HT1080 (cell line): ENCODE data around the gene WDR26. TPM values are rescaled to one million over a fixed set of nuclear protein-coding genes. Genes with fewer than 3 reads are reported as not detected.
"Not testable (repeated sequence)": the region's sequence is repeated elsewhere in the genome, so short reads cannot be mapped to it uniquely, and the experiment has no call there.

Experiments
- DNase-seq: peaks from one replicate; pipeline ENCODE4 v3.0.0-alpha.2; 2015; ENCODE audit warnings: low read depth
- small RNA-seq: library from RNA; depleted of rRNA; stranded (forward); fragments of <200 nt; gene quantifications from one replicate; pipeline ENCODE3, GENCODE V24; 2014
- total RNA-seq: library from RNA; depleted of rRNA; stranded (reverse); fragments of >200 nt; shearing (Covaris generic); gene quantifications from 2 replicates; pipeline ENCODE4 v1.2.3, GENCODE V29; 2014; rRNA removed

The WDR26 gene
- total RNA-seq, 1 experiment from 2014 or later, result 27.4 TPM

DNA sequence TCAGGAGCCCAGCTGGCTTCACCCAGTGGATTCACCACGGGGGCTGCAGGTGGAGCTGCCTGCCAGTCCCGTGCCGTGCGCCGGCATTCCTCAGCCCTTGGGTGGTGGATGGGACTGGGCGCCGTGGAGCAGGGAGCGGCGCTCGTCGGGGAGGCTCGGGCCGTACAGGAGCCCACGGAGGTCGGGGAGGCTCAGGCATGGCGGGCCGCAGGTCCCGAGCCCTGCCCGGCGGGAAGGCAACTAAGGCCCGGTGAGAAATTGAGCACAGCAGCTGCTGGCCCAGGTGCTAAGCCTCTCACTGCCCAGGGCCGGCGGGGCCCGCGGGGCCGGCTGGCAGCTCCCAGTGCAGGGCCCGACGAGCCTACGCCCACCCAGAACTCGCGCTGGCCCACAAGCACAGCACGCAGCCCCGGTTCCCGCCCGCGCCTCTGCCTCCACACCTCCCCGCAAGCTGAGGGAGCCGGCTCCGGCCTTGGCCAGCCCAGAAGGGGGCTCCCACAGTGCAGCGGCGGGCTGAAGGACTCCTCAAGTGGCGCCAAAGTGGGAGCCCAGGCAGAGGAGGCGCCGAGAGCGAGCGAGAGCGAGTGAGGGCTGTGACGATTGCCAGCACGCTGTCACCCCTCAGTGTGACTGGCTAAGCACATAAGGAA lies 82.0 kb downstream of the WDR26 start:
- DNase-seq, result not testable (repeated sequence)

DNA sequence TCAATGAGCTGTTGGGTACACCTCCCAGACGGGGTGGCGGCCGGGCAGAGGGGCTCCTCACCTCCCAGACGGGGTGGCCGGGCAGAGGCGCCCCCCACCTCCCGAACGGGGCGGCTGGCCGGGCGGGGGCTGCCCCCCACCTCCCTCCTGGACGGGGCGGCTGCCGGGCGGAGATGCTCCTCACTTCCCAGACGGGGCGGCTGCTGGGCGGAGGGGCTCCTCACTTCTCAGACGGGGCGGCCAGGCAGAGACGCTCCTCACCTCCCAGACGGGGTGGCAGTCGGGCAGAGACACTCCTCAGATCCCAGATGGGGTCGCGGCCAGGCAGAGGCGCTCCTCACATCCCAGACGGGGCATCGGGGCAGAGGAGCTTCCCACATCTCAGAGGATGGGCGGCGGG lies 84.9 kb downstream of the WDR26 start:
- DNase-seq, result not testable (repeated sequence)

DNA sequence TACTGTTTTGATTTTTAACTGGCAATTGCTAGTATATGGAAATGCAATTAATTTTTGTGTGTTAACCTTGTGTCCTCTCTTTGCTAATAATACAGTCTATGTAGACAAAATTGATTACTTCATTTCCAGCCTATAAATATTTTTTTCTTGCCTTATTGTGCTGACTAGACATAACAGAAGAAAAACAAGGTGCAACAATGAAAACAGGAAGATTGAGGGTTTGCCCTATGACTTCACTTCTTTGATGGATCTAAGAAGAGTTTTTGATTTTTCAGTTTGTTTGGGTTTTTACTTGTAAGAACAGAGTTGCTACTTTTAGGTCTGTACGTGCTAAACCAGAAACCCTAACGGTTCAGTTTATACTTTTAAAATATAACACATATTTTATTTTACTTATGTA lies 86.5 kb downstream of the WDR26 start:
- no peak for DNase-seq

DNA sequence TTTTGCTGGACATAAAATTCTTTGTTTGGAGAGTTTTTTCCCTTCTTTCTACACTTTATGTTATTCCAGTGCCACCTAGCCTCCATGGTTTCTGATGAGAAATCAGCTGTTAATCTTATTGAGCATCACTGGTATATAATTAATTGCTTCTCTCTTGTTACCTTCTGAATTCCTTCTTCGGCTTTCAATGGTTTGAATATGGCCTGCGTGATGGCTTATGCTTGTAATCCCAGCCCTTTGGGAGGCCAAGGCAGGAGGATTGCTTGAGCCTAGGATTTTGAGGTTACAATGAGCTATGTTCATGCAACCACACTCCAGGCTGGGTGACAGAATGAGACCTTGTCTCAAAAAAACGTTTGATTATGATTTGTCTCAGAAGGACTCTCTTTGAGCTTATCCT lies 90.9 kb downstream of the WDR26 start:
- DNase-seq, result no peak

DNA sequence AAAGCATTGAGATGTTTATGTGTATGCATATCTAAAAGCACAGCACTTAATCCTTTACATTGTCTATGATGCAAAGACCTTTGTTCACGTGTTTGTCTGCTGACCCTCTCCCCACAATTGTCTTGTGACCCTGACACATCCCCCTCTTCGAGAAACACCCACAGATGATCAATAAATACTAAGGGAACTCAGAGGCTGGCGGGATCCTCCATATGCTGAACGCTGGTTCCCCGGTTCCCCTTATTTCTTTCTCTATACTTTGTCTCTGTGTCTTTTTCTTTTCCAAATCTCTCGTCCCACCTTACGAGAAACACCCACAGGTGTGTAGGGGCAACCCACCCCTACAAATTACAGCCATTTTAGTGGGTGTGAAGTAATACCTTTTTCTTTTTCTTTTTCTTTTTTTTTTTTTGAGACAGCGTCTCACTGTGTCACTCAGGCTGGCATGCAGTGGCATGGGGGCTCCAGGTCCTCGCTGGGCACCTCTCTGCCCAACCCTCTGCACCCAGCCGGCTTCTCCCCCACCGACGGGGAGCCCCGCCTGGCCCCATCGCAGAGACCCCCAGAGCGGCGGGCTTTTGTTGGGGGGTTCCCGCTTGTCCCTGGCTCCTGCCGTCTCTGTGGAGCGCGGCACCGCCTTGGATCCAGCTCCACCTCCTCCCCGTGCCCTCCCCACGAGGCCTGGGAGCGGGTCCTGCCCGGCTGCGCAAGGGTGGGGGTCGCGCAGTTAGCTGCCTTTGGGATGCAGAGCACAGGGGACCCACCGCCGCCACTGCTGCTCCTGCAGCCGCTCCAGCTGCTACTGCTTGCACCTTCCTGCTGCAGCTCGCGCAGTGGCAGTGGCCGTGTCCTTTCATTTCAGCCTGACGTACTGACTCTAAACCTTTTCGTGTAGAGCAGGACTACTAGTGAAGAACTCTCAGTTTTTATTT lies 93.9 kb downstream of the WDR26 start:
- DNase-seq, result not testable (repeated sequence)

DNA sequence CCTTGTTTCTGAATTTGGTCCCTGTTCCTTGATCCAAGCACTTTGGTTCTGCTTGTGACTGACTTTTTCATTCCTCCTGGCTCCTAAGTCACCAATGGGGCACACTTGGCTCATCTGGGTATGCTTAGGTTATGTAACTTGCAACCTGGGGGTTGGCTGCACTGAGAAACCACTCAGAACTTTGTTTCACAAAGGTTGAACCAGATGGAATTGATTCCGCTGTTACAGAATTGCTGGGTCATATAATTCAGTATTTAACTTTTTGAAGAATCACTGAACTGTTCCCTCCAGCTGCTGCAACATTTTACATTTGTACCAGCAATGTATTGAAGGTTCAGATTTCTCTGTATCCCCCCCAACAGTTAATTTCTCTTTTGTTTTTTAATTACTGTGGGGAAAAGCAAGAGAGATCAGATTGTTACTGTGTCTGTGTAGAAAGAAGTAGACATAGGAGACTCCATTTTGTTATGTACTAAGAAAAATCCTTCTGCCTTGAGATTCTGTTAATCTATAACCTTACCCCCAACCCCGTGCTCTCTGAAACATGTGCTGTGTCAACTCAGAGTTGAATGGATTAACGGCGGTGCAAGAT lies 95.1 kb downstream of the WDR26 start:
- DNase-seq, result no peak

DNA sequence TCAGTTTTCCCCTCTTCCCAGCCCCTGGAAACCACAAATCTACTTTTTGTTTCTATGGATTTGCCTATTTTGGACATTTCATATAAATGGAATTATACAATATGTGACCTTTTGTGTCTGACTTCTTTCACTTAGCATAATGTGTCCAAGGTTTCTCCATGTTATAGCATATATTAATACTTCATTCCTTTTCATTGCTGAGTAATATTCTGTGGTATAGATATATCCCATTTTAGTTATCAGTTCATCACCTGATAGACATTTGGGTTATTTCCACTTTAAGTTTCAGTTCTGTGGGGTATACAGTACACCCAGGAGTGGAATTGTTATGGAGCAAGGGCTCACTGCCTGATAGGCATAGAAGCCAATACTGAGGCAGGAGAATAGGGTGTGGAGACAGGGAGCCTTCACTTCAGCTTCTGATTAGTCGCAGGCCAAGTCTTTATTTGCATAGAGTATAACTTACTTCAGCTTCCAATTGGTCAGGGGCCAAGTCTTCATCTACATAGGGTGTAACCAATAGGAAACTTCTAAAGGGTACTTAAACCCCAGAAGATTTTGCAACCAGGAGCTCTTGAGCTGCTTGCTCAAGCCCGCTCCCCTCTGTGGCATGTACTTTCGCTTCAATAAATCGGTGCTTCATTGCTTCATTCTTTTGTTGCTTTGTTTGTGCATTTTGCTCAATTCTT lies 96.3 kb downstream of the WDR26 start:
- no peak for DNase-seq

Small RNA genes within 50 kb of the gene (small RNA-seq; reads per million reads assigned to genes)
- gene MIR4742, result not detected

Other genes with a start within 250 kb of the WDR26 start
- gene NVL, start 104.6 kb downstream of the WDR26 start, total RNA-seq, result 17.4 and 20.0 TPM in 2 replicates
- 48.3 and 52.3 TPM in 2 replicates for gene CNIH4, start 77.9 kb downstream of the WDR26 start, total RNA-seq
- gene CNIH3, start 181.5 kb upstream of the WDR26 start, total RNA-seq, result 24.8 and 29.1 TPM in 2 replicates